ENCODE data around the gene EME2.

DNA sequence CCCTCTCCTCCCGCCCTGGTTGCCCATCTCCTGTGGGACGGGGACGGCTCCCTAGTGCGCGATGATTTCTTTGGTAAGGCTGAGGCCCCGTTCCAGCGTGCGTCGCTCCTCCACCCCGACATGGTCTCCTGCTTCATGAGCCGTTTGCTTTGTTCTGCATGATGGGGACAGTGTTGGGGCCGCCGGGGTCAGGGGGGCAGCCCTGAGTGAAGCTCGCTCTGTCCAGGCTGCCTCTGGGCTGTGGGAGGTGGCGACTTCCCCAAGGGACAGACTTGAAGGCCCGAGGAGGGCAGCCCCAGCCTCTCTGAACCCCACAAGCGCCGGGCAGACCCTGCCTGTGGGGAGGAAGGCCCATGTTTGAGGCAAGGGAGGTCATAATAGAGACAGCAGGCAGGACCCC is 13.7 kb upstream of the EME2 start:
- TF ChIP-seq EGR1 (IDR thresholded peaks at IDR 0.05; ENCODE audit: low read depth) (no peak), POLR2A (IDR thresholded peaks at IDR 0.05; ENCODE audit: borderline replicate concordance, extremely low read depth, insufficient read depth, insufficient read length) (no peak), ZFX (IDR thresholded peaks at IDR 0.05) (no peak), EZH2 (IDR thresholded peaks at IDR 0.05) (no peak), SP1 (IDR thresholded peaks at IDR 0.05; ENCODE audit: low read depth) (no peak), POLR2AphosphoS5 (IDR thresholded peaks at IDR 0.05; ENCODE audit: low read depth, low read length) (no peak), ZNF274 (IDR thresholded peaks at IDR 0.05; ENCODE audit: low read depth, low read length) (no peak), JUND (IDR thresholded peaks at IDR 0.05) (no peak), YY1 (IDR thresholded peaks at IDR 0.05; ENCODE audit: extremely low read depth, insufficient replicate concordance, low read depth, low read length) (no peak)
- TF ChIP-seq, protein P1, sequence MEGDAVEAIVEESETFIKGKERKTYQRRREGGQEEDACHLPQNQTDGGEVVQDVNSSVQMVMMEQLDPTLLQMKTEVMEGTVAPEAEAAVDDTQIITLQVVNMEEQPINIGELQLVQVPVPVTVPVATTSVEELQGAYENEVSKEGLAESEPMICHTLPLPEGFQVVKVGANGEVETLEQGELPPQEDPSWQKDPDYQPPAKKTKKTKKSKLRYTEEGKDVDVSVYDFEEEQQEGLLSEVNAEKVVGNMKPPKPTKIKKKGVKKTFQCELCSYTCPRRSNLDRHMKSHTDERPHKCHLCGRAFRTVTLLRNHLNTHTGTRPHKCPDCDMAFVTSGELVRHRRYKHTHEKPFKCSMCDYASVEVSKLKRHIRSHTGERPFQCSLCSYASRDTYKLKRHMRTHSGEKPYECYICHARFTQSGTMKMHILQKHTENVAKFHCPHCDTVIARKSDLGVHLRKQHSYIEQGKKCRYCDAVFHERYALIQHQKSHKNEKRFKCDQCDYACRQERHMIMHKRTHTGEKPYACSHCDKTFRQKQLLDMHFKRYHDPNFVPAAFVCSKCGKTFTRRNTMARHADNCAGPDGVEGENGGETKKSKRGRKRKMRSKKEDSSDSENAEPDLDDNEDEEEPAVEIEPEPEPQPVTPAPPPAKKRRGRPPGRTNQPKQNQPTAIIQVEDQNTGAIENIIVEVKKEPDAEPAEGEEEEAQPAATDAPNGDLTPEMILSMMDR (IDR thresholded peaks at IDR 0.05 in 2 of 3, conservative IDR thresholded peaks at IDR 0.05 in 1 of 3; ENCODE audit: borderline replicate concordance in 1 of 3, insufficient read depth in 1 of 3, low read depth in 2 of 3, low read length in 2 of 3): no peak
- TF ChIP-seq, protein P2, sequence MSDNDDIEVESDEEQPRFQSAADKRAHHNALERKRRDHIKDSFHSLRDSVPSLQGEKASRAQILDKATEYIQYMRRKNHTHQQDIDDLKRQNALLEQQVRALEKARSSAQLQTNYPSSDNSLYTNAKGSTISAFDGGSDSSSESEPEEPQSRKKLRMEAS (IDR thresholded peaks at IDR 0.05): no peak
- TF ChIP-seq, protein P3, sequence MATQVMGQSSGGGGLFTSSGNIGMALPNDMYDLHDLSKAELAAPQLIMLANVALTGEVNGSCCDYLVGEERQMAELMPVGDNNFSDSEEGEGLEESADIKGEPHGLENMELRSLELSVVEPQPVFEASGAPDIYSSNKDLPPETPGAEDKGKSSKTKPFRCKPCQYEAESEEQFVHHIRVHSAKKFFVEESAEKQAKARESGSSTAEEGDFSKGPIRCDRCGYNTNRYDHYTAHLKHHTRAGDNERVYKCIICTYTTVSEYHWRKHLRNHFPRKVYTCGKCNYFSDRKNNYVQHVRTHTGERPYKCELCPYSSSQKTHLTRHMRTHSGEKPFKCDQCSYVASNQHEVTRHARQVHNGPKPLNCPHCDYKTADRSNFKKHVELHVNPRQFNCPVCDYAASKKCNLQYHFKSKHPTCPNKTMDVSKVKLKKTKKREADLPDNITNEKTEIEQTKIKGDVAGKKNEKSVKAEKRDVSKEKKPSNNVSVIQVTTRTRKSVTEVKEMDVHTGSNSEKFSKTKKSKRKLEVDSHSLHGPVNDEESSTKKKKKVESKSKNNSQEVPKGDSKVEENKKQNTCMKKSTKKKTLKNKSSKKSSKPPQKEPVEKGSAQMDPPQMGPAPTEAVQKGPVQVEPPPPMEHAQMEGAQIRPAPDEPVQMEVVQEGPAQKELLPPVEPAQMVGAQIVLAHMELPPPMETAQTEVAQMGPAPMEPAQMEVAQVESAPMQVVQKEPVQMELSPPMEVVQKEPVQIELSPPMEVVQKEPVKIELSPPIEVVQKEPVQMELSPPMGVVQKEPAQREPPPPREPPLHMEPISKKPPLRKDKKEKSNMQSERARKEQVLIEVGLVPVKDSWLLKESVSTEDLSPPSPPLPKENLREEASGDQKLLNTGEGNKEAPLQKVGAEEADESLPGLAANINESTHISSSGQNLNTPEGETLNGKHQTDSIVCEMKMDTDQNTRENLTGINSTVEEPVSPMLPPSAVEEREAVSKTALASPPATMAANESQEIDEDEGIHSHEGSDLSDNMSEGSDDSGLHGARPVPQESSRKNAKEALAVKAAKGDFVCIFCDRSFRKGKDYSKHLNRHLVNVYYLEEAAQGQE (IDR thresholded peaks at IDR 0.05; ENCODE audit: low read depth): no peak
